ENCODE results near the gene RANBP3L.
"Not testable (repeated sequence)": the region's sequence is repeated elsewhere in the genome, so short reads cannot be mapped to it uniquely, and the experiment has no call there.

RANBP3L gene

GRCh38 chr5:36301858-36302603 lies at the start of gene RANBP3L:
RANBP3L (minus strand) TSS chr5:36301902; CDS start chr5:36301416, 486 bp downstream.
- DNase-seq, result no peak

- no peak for DNase-seq
Observed at GRCh38 chr5:36346896-36347690, 45.4 kb upstream of the RANBP3L start.

- DNase-seq, result no peak
Observed at GRCh38 chr5:36344899-36345298, 43.2 kb upstream of the RANBP3L start.

DNA sequence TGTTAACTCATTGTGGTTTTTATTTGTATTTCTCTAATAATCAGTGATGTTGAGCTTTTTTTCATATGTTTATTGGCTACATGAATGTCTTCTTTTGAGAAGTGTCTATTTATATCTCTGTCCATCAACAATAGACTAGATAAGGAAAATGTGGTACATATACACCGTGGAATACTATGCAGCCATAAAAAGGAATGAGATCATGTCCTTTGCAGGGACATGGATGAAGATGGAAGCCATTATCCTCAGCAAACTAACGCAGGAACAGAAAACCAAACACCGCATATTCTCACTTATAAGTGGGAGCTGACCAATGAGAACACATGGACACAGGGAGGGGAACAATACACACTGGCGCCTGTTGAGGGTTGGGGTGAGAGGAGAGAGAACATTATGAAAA lies 40.0 kb upstream of the RANBP3L start:
- not testable (repeated sequence) for DNase-seq

DNA sequence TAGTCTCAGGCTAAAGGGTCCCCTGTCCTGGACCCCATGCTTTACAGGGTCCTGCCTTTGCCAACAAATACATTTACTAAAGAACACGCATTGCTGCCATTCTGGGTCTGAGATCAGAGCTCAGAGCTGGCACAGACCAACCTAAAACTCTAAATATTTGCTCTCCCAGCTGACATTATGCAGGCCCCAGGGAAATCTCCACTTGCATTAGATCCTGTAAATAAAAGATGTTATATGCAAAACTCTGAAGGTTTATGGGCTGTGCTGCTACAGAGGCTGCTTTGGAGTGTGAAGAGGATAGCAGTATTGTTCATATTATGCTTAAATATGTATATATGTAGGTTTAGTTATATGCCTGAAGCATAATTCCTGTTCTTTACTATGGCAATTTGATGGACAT lies 35.9 kb upstream of the RANBP3L start:
- DNase-seq, result no peak

GRCh38 chr5:36334315-36334714 lies 32.6 kb upstream of the RANBP3L start:
- DNase-seq, result no peak

DNA sequence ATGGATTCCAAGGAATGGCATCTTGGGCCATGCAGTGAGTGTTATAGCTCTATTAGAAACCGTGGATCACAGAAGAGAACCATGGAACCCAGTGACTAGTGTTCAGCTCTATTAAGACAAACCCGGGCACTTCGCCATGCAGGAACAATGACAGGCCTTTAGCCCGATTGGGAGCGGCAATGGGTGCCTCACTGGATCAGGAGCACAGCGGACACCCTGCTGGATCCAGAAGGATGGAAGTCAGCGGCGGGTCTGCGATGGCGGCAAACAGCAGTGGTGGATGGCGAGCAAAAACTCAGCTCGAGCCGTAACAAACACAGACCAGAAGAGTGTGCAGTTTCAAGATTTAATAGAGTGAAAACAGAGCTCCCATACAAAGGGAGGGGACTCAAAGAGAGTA lies 31.0 kb upstream of the RANBP3L start:
- DNase-seq, result not testable (repeated sequence)

GRCh38 chr5:36325196-36325595 lies 23.5 kb upstream of the RANBP3L start:
- no peak for DNase-seq

GRCh38 chr5:36323926-36324781 lies 22.5 kb upstream of the RANBP3L start:
- DNase-seq, result no peak

- no peak for DNase-seq
Observed at GRCh38 chr5:36312953-36313672, 11.4 kb upstream of the RANBP3L start.

DNA sequence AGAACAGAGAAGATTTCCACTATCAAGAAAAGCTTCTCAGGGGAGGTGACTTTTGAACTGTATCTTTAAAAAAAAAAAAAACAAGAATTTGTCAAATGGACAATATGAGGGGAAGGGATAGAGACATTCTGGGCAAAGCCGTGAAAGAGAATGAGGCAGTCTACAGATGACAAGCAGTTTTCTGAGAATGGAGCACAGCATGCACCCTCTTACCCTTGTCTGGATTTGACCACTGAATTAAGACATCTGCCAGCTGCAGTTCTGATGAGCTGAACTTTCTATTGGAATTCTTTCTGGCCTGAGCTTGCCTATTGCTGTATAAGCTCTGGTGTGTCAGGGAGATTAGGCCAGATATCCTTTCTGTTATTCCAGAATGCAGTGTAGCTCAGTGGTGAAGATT lies 10.3 kb upstream of the RANBP3L start:
- DNase-seq, result no peak

DNA sequence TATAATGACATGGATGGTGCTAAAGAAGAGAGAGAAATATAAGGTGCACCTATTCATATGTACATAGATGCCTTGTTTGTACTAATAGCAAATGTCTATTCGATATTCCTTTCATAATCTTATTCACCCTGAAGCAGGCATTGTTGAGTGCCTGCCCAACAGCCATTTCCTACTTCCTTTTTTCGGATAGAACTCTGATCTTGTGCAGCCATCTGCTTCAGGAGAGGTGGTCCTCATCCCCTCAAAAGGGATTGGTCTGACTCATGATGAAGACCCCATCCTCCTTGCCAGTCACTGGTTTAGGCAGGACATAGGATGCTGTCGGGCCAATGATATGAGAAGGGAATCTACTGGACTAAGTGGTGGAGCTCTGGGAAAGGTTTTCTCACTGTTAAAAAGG lies 8.4 kb upstream of the RANBP3L start:
- no peak for DNase-seq

DNA sequence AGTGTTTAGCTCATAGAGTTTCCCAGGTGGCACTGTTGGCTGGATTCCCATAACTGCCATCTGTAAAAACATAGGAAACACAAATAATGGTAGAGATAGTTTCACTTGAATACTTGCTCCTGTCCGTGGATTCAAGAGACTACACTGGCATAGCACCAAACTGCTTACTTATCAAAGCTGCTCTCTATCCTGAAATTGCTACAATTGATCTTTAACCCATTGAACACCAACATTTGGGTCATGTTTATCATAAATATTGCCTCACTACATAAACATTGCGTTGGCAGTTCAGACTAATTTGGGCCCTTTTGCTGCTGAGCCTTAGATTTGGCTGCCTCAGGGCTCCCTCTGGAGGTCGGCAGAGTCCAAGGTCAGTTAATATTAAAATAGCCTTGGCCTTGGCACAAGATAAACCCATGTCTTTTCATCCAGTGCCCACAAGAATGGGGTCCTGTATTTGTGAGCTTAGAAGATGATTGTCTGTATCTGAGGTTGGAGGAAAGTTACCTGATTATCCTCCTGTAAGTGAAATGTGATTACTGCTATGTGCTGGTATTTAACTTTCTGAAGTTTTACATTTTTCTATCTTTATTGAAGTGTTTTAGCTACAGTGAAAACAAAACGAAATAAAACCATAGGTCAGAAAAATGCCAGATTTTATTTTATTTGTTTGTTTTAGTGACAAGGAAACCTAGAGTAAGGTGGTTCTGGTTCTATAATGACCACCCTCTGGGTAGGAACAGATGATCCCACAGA lies 4.0 kb upstream of the RANBP3L start:
- DNase-seq, result peak; percentile 20

DNA sequence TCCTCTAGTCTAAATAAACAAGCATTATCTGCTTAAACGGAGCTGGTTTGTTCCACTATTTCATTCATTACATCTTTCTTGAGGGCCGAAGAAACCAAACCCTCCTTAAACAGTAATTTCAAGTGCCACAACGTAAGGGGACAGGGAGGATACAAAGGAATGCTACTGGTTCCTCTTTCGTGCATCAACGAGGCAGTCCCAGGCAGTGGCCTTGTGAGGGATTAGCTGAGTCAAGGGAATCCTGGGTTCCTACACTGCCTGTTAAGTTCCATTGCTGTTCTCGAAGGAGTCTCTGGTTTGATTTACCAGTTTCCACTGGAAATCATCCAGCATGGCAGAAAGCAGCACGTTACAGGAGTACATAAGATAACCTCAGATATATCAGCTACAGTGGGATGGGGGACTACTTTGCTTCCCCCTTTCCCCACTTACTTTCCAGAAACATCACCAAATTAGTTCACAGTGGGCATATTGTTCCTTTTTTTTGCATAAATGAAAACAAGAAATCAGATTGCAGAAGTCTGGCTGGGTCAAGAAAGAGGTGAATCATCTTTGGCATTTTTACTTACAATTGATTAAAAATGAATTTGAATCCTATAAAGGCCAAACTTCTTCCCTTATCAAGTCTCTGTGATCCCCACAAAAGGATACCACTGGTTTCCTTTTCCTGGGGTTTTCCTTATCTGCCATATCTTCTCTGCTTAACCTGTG lies 2.5 kb upstream of the RANBP3L start:
- DNase-seq, result no peak

- DNase-seq, result no peak
Observed at GRCh38 chr5:36300927-36301540, 668 bp downstream of the RANBP3L start.

DNA sequence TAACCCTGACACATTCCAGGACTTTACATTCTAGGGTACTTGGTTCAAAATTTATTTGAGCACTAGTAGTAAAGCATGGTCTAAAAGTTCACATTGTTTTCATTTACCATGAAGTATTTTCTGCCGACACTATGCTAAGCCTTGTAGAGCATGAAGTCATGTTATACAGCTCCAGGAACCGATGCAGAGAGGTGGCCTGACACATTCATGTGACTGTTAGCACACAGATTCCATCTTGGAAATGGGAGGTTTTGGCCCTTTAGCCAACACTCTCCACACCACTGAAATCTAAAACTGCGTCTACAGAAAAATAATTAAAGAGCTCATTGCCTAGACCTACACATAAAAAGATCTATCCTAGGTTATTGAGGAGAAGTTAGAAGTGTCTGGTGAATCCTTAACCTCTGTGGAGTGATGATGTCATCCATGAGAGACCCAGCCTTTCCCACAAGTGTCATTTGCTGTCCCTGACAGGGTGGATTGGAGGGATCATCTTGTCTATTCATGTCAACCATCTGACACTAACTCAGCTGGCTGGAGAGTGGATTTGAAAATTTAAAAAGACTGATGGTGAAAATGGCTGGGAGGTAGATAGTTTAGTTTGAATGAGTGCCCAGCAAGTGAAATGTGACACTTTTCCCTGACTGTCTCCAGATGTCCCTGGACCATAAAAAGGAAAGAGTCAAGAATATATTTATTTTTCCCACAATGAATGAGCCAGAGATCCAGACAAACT lies 1.3 kb downstream of the RANBP3L start:
- DNase-seq, result no peak

GRCh38 chr5:36298552-36298951 lies 3.1 kb downstream of the RANBP3L start:
- no peak for DNase-seq

DNA sequence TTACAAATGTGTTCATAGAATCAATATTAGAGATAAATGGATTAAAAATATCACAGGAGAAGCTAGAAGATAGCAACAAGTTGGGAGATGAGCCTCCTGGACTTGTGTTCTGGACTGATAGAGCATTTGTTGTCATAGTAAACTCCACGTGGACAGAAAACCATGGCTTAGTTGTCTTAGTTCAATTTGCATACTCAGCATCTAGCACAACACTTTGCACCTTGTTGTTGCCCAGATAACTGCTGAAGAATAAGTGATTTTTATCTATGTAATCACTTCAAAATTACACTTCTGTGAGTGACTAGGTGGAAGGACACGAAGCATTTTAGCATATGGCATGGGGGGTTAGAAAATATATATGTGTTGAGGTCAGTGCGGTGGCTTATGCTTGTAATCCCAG lies 4.0 kb downstream of the RANBP3L start:
- DNase-seq, result no peak

GRCh38 chr5:36285837-36286615 lies 15.7 kb downstream of the RANBP3L start:
- DNase-seq, result no peak

Data from NCI-H1694 (cell line).